A673 (cell line): ENCODE results near the gene SLX9. TPM values are rescaled to one million over a fixed set of nuclear protein-coding genes. Genes with fewer than 3 reads are reported as not detected.
"Not testable (repeated sequence)": the region's sequence is repeated elsewhere in the genome, so short reads cannot be mapped to it uniquely, and the experiment has no call there.

Experiments used
- BruUV-seq: library from RNA; stranded (reverse); fragments of 400-500 nt; replicated peaks from 2 replicates; lab custom pipeline; 2021; lab: Mats Ljungman, UMichigan
- CTCF ChIA-PET: fragments of 300-600 bp; sonication (Branson Sonifier 250); formaldehyde crosslinking; loops from one replicate; lab custom pipeline; 2022; ENCODE audit warnings: antibody characterized with exemption; lab: Charles Lee
- POLR2A ChIA-PET: fragments of 300-600 bp; sonication (Branson Sonifier 250); formaldehyde crosslinking; loops from one replicate; lab custom pipeline; 2022; ENCODE audit warnings: antibody characterized with exemption; ENCODE audit not compliant: low non-redundant PET; lab: Charles Lee
- DNase-seq: peaks from one replicate; pipeline ENCODE4 v3.0.0-alpha.2; 2015; ENCODE audit warnings: low spot score
- H3K27ac ChIP-seq: fragments of 200-600 bp; sonication (generic); 2 replicates; pipeline ENCODE4 v1.5.1; 2016; ENCODE audit warnings: mixed run types, low read depth, mild to moderate bottlenecking, mixed read lengths, antibody characterized with exemption, low read length; ENCODE audit not compliant: poor library complexity, severe bottlenecking
- H3K27me3 ChIP-seq: fragments of 200-600 bp; sonication (generic); replicated peaks from 2 replicates; pipeline ENCODE4 v1.6.1; 2017; ENCODE audit warnings: mixed run types, low read depth, mild to moderate bottlenecking, mixed read lengths, antibody characterized with exemption, low read length; ENCODE audit not compliant: insufficient read depth, poor library complexity
- H3K36me3 ChIP-seq: fragments of 200-600 bp; sonication (generic); 2 replicates; pipeline ENCODE4 v1.6.1; 2016; ENCODE audit warnings: mixed run types, mild to moderate bottlenecking, mixed read lengths, antibody characterized with exemption, low read length; ENCODE audit not compliant: insufficient read depth, poor library complexity, severe bottlenecking
- H3K4me1 ChIP-seq: fragments of 200-600 bp; sonication (generic); 2 replicates; pipeline ENCODE4 v1.6.1; 2017; ENCODE audit warnings: mixed run types, mild to moderate bottlenecking, mixed read lengths, antibody characterized with exemption, low read length; ENCODE audit not compliant: insufficient read depth, poor library complexity, severe bottlenecking
- H3K4me3 ChIP-seq: fragments of 200-600 bp; sonication (generic); 2 replicates; pipeline ENCODE4 v1.5.1; 2016; ENCODE audit warnings: low read depth, mixed run types, mild to moderate bottlenecking, mixed read lengths, low read length; ENCODE audit not compliant: poor library complexity, severe bottlenecking
- H3K9me3 ChIP-seq: fragments of 200-600 bp; sonication (generic); 2 replicates; pipeline ENCODE4 v1.6.1; 2016; ENCODE audit warnings: mixed run types, low read depth, mild to moderate bottlenecking, mixed read lengths, antibody characterized with exemption, low read length; ENCODE audit not compliant: poor library complexity, severe bottlenecking
- CTCF ChIP-seq: fragments of 300-800, 200-600 bp; sonication (generic); conservative IDR thresholded peaks from 2 replicates; pipeline ENCODE4 v1.5.1; 2017; ENCODE audit warnings: low read depth, mild to moderate bottlenecking, antibody characterized with exemption, low read length, moderate library complexity, mixed read lengths
- EZH2 ChIP-seq: fragments of 200-600 bp; sonication (generic); IDR thresholded peaks from 2 replicates; pipeline ENCODE4 v1.6.1; 2017; ENCODE audit warnings: borderline replicate concordance, low read depth, mild to moderate bottlenecking, mixed read lengths, antibody characterized with exemption, low read length; ENCODE audit not compliant: poor library complexity, severe bottlenecking
- intact Hi-C: fragments of 100-400 bp; cut with micrococcal nuclease; formaldehyde crosslinking; loops from one replicate; pipeline ENCODE4 v1.10.0; 2022; ENCODE audit not compliant: unreplicated experiment
- total RNA-seq: library from RNA; stranded (reverse); gene quantifications from 2 replicates; pipeline ENCODE4 v1.2.3, GENCODE V29; 2021

Gene SLX9
- total RNA-seq, 1 experiment from 2014 or later: 114 TPM

- TF ChIP-seq CTCF (no peak), EZH2 (no peak)
These were observed 13.3 kb upstream of the SLX9 start for GRCh38 chr21:44926331-44927101.

GRCh38 chr21:44927259-44927586, 12.6 kb upstream of the SLX9 start:
- Histone ChIP-seq H3K4me3 (peak overlapping the region; percentile 44), H3K27me3 (no peaks in the 10 kb centered on the region), H3K27ac (peak overlapping the region; percentile 100), H3K36me3 (no peaks in the 10 kb centered on the region), H3K9me3 (no peaks in the 10 kb centered on the region), H3K4me1 (peaks cover 74% of the 10 kb centered on the region)
- ChIA-PET POLR2A (interaction anchor here (0.6 kb wide), 4 partner anchors 118 to 305 kb away, joined by 3 to 11 read pairs (median 6); no protein-coding TSS in a partner anchor), CTCF (no interaction called here)
- no peak for DNase-seq
- intact Hi-C loops: no loop called here
- BruUV-seq: no TSS peak
- TF ChIP-seq CTCF: no peak
- TF ChIP-seq EZH2: no peak

More at GRCh38 chr21:44926331-44927101, 13.3 kb upstream of the SLX9 start:
- H3K36me3 ChIP-seq: no peaks in the 10 kb centered on the region
- peak overlapping the region; percentile 100 for H3K27ac ChIP-seq
- intact Hi-C loops: no loop called here
- H3K4me3 ChIP-seq: no peak overlapping the region
- H3K9me3 ChIP-seq: no peaks in the 10 kb centered on the region
- BruUV-seq: no TSS peak
- peaks cover 79% of the 10 kb centered on the region for H3K4me1 ChIP-seq
- CTCF ChIA-PET: no interaction called here
- POLR2A ChIA-PET: no interaction called here
- H3K27me3 ChIP-seq: no peaks in the 10 kb centered on the region
- DNase-seq: no peak

GRCh38 chr21:44927587-44928461, 12.0 kb upstream of the SLX9 start:
- peak; percentile 90 for DNase-seq
- Histone ChIP-seq H3K27ac (peak overlapping the region; percentile 100), H3K27me3 (no peaks in the 10 kb centered on the region), H3K4me3 (peak overlapping the region; percentile 44), H3K4me1 (peaks cover 70% of the 10 kb centered on the region), H3K9me3 (no peaks in the 10 kb centered on the region), H3K36me3 (peaks cover 2% of the 10 kb centered on the region)
- CTCF ChIA-PET: no interaction called here
- intact Hi-C loops: no loop called here
- TF ChIP-seq CTCF (peak; percentile 23; the same call in 1 of the 2 replicates), EZH2 (no peak)
- POLR2A ChIA-PET: interaction anchor here (0.6 to 0.7 kb wide), 5 partner anchors 30 to 306 kb away, joined by 3 to 18 read pairs (median 8); no protein-coding TSS in a partner anchor
- BruUV-seq: no TSS peak

GRCh38 chr21:44928500-44929241, 11.2 kb upstream of the SLX9 start:
- Histone ChIP-seq H3K4me1 (peaks cover 62% of the 10 kb centered on the region), H3K36me3 (peaks cover 10% of the 10 kb centered on the region), H3K4me3 (peak overlapping the region; percentile 44), H3K27ac (peak overlapping the region; percentile 100)
- DNase-seq, H3K9me3 ChIP-seq, BruUV-seq, H3K27me3 ChIP-seq, intact Hi-C loops, CTCF ChIA-PET: not testable (repeated sequence)
- POLR2A ChIA-PET: interaction anchor here (0.6 to 0.7 kb wide), 2 partner anchors 15 to 31 kb away, joined by 4 to 18 read pairs; no protein-coding TSS in a partner anchor
